Prostate gland (tissue), 2 donors: Measurements from ENCODE around the gene CLVS2.

Source experiments
- CTCF ChIP-seq, 4 experiments: fragments of 200-600 bp in 2 of 4; fragments of 450-650 bp in 2 of 4; sonication (generic) in 2 of 4; IDR thresholded peaks; 1 replicate in 3 of 4; 2 replicates in 1 of 4; pipeline ENCODE4 v1.5.1; 2016 to 2019; ENCODE audit warnings: antibody characterized with exemption in 4 of 4, mild to moderate bottlenecking in 2 of 4, moderate library complexity in 2 of 4
- POLR2AphosphoS5 ChIP-seq: sonication (generic); formaldehyde crosslinking; IDR thresholded peaks from one replicate; pipeline ENCODE4 v1.6.1; 2017; ENCODE audit warnings: antibody characterized with exemption

DNA sequence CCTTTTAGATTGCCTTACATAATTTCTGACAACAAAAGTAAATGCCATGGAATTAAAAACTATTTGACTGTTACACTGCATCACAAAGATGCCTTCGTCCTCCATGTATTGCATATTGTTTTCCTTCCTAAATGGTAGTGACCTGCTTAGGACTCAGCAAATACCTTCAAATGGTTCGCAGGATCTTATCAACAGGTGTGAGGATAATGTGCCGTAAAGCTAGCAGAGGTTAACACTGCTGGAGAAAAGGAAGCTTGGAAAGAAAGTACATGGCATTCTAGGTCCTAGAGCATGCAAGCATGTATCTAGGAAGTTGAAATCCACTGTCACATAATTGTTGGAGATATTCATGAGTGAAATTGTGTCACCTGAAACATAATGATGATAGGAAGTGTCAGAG, 5.5 kb downstream of the CLVS2 start:
- TF ChIP-seq CTCF (IDR thresholded peaks at IDR 0.05) (no peak), POLR2AphosphoS5 (no peak)
